Inflammatory macrophage (primary cell): Measurements from ENCODE around the gene SSTR5.

Experiments used
- DNase-seq, 2 donors: peaks; one replicate each; pipeline ENCODE4 v3.0.0-alpha.2; 2020 to 2022
- total RNA-seq, 18 experiments: gene quantifications; one replicate each; lab custom pipeline; 2026; ENCODE audit warnings: mixed read lengths in 6 of 18, inconsistent platforms in 2 of 18; lab: John Stamatoyannopoulos, UW

SSTR5 gene
- 0 to 0.08 (median 0) reads per million in 18 experiments for total RNA-seq

- no peak for DNase-seq
These were observed at the start of gene SSTR5 for GRCh38 chr16:1072526-1073261. Gene SSTR5, plus strand, starts transcription at chr16:1072747. Its CDS starts 6,122 bp downstream, at chr16:1078869.

GRCh38 chr16:1024138-1024537, 48.4 kb upstream of the SSTR5 start:
- DNase-seq: no peak

- peak in 1 of 2 donors; percentile 11 for DNase-seq
These were observed 47.3 kb upstream of the SSTR5 start for GRCh38 chr16:1025183-1025809.

- no peak for DNase-seq
These were observed 46.3 kb upstream of the SSTR5 start for GRCh38 chr16:1026057-1026783.

- no peak for DNase-seq
These were observed 45.6 kb upstream of the SSTR5 start for GRCh38 chr16:1026784-1027500.

- no peak for DNase-seq
These were observed 45.1 kb upstream of the SSTR5 start for GRCh38 chr16:1027501-1027815.

- DNase-seq: no peak
These were observed 44.5 kb upstream of the SSTR5 start for GRCh38 chr16:1028056-1028455.

GRCh38 chr16:1028524-1029258, 43.9 kb upstream of the SSTR5 start:
- DNase-seq: no peak

- DNase-seq: no peak
These were observed 43.3 kb upstream of the SSTR5 start for GRCh38 chr16:1029259-1029545.

GRCh38 chr16:1030473-1030901, 42.1 kb upstream of the SSTR5 start:
- DNase-seq: no peak

GRCh38 chr16:1031666-1032065, 40.9 kb upstream of the SSTR5 start:
- DNase-seq: no peak

- DNase-seq: no peak
These were observed 39.9 kb upstream of the SSTR5 start for GRCh38 chr16:1032607-1033006.

- DNase-seq: no peak
These were observed 39.3 kb upstream of the SSTR5 start for GRCh38 chr16:1033128-1033679.

- DNase-seq: no peak
These were observed 38.1 kb upstream of the SSTR5 start for GRCh38 chr16:1034230-1035065.

GRCh38 chr16:1035066-1035415, 37.5 kb upstream of the SSTR5 start:
- no peak for DNase-seq

- DNase-seq: no peak
These were observed 36.4 kb upstream of the SSTR5 start for GRCh38 chr16:1036166-1036565.

GRCh38 chr16:1036726-1037393, 35.7 kb upstream of the SSTR5 start:
- DNase-seq: peak in 1 of 2 donors; percentile 18

GRCh38 chr16:1037394-1038257, 34.9 kb upstream of the SSTR5 start:
- no peak for DNase-seq

- no peak for DNase-seq
These were observed 33.6 kb upstream of the SSTR5 start for GRCh38 chr16:1038932-1039331.

GRCh38 chr16:1039762-1040161, 32.8 kb upstream of the SSTR5 start:
- no peak for DNase-seq
